Panc1 (cell line): Measurements from ENCODE around the gene CD300LG.

Experiments
- CTCF ChIP-seq: fragments of 450-650 bp; IDR thresholded peaks from 2 replicates; pipeline ENCODE4 v1.5.1; 2017; ENCODE audit warnings: mild to moderate bottlenecking
- POLR2AphosphoS5 ChIP-seq: IDR thresholded peaks from 2 replicates; pipeline ENCODE4 v1.6.1; 2012; ENCODE audit warnings: mild to moderate bottlenecking, low read depth, low read length, moderate library complexity
- REST ChIP-seq, 2 experiments: IDR thresholded peaks; 2 replicates each; pipeline ENCODE4 v1.6.1; 2011 to 2012; ENCODE audit warnings: low read depth in 2 of 2, control low read depth in 1 of 2, low read length in 1 of 2, mild to moderate bottlenecking in 1 of 2, moderate library complexity in 1 of 2; ENCODE audit not compliant: insufficient read depth in 1 of 2
- TCF7L2 ChIP-seq: IDR thresholded peaks from 2 replicates; pipeline ENCODE4 v1.6.1; 2011; ENCODE audit warnings: mild to moderate bottlenecking, low read depth, low read length, inconsistent platforms

GRCh38 chr17:43892647-43892952 is 45.6 kb downstream of the CD300LG start:
- no peak for TF ChIP-seq CTCF
- TF ChIP-seq POLR2AphosphoS5: no peak
- no peak for TF ChIP-seq REST (IDR thresholded peaks at IDR 0.05; ENCODE audit: insufficient read depth in 1 of 2, low read depth in 2 of 2, low read length in 1 of 2)
- no peak for TF ChIP-seq TCF7L2
